Measurements from ENCODE around the gene EEF1AKMT4.

The EEF1AKMT4 gene

DNA sequence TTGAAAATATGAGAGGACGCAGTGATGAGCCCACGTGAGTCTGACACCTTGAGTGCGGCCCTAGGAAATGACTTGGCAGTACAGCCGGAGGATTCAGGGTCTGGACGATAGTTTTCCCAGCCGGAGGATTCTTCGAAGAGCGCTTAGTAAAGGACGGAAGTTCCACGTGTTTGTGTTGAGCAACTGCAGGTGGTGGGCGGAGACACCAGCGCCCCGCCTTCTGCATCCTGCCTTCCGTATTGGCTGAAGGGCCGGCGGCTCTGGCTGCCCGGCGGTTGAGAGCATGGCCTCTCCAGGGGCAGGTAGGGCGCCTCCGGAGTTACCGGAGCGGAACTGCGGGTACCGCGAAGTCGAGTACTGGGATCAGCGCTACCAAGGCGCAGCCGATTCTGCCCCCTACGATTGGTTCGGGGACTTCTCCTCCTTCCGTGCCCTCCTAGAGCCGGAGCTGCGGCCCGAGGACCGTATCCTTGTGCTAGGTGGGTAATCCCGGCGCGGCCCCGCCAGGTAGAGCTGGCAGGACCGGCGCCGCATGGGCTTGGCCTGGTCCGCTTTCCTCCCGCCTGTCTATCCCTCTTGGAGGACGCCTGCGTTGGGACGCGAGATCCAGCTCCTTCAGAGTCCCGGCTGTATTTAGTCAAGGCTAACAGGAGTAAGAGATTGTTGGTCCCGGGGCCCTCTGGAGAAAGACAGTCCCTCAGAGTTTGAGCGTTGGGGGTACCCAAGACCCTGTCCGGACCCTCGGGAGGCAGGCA lies at the start of gene EEF1AKMT4:
EEF1AKMT4 (plus strand) TSS at position 261 of the 755 bp plus-strand sequence; CDS start at position 284, 23 bp downstream.
- peak; percentile 98 for DNase-seq

DNA sequence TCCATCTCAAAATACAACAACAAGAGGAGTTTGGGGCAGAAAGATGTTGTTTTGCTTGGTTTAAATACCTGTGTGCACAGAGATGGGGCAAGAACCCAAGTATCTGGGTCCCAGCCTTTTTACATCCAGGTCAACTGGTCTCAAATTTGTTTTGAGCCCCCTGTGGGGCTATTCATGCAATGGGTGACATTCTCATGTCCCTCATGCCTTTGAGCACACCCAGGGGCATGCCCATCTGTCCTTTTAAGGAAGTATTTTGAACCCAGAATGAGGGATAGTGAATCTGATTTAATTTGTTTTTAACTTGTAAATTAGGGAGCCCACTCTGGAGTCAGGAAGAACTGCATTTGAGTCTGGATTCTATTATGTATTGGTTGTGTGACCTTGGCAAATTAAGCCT lies 48.6 kb upstream of the EEF1AKMT4 start:
- no peak for DNase-seq

DNA sequence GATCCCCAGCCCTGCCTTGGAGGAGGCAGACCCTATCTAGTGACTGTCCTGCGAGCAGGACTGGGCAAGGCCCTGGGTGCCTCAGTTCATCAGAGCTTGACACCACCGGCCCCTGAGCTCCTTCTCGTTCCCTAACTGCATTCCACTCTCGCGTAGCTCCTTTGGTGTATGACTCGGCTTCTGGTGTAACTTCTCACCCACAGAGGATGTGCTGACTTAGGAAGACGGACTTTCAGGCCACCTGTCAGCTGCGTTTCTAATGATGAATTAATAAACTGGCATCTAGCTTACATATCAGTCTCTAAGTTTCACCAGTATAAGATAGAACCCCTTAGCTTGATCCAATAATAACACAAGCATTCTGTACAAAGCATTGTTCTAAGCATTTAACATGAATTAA lies 45.9 kb upstream of the EEF1AKMT4 start:
- no peak for DNase-seq

DNA sequence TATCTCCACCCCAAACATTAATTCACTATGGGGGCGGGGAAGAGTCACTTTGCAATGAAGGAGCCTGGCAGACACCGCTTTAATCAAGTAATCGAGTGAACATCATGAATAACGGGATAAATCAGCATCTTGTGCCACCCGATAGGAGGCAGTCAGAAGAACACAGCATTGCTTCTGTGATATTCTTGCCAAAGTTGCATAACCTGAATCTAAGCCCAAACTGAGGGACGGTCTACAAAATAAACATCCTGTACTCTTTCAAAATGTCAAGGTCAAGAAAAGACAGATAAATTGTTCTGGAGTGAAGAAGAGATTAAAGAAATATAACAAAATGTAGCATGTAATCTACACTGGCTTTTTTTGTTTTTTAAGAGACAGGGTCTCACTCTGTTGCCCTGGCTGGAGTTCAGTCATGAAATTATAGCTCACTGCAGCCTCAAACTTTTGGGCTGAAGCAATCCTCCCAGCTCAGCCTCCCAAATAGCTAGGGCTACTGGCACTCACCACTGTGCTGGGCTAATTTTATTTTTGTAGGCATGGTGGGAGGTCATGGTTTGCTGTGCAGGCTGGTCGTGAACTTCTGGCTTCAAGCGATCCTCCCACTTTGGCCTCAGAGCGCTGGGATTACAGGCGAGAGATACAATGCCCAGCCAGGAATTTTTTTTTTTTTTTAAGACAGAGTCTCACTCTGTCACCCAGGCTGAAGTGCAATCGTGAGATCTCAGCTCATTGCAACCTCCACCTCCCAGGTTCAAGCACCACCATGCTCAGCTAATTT lies 40.1 kb upstream of the EEF1AKMT4 start:
- no peak for DNase-seq

DNA sequence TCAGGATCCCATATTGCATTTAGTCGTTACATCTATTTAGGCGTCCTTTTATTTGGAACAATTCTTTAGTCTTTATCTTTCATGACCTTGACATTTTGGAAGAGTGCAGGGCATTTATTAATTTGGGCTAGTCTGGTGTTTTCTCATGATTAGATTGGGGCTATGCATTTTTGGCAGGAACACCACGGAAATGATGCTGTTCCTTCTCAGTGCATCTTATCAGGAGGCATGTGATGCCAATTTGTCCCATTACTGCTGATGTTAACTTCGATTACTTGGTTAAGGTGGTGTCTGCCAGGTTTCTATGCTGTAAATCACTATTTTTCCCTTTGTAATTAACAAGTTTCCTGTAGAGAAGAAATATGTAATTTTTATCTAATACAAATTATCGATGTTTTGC lies 38.2 kb upstream of the EEF1AKMT4 start:
- DNase-seq: no peak

DNA sequence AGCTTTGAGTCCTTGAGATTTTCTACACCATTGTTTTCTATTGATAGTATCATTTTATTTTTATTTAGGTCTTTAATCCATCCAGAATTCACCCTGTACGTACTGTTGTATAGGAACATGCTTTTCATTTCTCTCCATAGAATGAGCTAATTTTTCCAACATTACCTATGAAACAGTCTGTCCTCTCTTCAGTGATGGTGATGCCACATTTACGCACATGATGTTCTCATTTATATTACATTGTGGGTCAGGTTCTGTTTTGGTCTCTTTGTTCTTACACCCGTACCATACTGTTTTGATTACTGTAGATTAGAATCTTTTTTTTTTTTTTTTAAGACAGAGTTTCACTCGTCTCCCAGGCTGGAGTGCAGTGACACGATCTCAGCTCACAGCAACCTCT lies 37.8 kb upstream of the EEF1AKMT4 start:
- DNase-seq: no peak

DNA sequence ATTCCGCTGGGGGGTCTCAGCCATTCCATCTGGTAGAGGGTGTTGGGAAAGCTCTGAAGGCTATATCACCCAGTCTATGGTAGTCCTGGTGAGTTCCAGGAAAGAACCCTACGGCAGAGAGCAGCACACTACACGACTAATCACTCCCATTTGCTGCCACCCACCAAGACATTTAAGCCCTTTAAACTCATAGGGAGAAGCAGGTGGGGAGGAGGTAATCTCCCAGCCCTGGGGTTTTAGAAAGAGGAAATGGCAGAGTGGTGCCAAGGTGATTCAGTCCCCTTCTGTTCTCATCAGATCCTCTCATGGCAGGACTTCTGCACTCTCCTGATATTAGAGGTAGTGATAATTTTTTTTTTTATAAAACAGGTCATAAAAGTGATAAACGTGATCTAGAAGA lies 30.7 kb upstream of the EEF1AKMT4 start:
- DNase-seq: no peak

DNA sequence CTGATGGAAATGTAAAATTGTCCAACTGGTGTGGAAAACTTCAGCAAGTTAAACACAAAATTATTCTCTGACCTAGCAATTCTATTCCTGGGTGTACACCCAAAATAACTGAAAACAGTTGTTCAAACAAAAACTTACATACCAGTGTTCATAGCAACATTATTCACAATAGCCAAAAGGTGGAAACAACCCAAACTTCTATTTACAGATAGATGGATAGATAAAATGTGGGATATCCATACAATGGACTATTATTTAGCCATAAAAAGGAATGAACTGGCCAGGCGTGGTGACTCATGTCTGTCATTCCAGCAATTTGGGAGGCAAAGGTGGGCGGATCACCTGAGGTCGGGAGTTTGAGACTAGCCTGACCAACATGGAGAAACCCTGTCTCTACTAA lies 27.0 kb upstream of the EEF1AKMT4 start:
- DNase-seq: no peak

DNA sequence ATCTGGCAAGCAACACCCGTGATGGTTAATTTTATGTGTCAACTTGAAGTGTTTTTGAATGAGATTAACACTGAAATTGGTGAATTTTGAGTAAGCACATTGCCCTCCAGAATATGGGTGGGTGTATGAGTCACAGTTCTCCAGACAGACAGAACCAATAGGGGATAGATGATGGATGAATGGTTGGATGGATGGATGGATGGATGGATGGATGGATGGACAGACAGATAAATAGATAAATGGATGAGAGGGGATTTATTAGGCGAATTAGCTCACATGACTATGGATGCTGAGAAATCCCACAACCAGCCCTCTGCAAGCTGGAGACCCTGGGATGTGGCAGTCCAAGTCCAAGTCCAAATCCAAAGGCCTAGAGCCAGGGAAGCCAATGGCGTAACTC lies 25.5 kb upstream of the EEF1AKMT4 start:
- no peak for DNase-seq

DNA sequence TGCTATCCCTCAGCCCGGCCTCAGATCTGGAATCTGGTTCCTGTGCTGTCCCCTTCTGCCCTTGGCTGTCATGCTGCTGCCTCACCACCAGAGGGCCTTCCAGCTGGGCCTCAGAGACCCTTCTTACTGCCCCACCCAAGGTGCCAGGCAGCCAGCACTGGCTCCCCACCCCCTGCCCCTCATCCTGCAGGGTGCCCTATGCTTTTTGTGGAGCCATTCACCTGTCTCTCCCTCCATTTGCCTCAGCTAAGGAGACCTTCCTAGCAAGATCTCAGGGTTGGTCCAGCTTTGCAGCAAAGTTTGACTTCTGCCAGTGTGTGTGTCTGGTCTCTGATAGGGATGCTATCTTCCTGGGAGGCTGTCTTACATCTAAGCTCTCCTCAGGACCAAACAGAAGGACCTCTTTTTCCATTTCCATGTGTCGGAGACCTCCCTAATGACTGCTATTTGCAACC lies 22.0 kb upstream of the EEF1AKMT4 start:
- peak; percentile 63 for DNase-seq

DNA sequence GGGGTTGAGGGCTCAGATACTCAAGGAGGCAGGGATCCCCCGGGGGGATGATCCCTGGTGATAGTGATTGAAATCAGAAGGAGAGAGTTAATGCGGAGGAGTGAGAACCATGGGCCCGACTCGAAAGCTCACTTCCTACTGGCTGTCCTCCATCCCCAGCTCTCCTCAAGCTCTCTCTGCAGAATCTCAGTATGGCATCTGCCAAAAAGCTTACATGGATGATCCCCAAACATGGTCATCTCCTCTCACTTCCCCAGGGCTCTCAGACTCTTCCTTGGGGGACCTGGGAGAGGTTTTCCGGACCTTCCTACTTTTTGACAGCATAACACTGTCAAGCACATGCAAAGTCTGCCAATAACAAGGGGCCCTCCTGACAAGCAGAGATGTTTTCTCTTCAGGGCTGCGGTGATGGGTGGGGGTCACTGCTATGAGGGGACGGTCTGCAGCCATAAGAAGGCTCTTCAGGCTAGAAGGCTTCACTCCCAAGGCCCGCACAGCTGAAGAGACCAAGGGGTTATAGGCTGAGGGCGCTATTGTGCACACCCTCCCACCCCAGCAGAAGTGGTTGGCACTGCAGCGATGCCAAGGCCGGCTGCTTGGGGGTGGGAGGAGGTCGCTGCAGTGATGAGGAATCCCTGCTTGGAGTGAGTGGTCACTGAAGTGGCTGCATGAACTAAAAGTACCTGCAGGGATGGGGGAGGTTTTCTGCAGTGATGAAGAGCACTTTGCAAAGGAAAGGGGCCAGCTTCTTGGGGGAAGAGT lies 20.9 kb upstream of the EEF1AKMT4 start:
- DNase-seq: no peak

DNA sequence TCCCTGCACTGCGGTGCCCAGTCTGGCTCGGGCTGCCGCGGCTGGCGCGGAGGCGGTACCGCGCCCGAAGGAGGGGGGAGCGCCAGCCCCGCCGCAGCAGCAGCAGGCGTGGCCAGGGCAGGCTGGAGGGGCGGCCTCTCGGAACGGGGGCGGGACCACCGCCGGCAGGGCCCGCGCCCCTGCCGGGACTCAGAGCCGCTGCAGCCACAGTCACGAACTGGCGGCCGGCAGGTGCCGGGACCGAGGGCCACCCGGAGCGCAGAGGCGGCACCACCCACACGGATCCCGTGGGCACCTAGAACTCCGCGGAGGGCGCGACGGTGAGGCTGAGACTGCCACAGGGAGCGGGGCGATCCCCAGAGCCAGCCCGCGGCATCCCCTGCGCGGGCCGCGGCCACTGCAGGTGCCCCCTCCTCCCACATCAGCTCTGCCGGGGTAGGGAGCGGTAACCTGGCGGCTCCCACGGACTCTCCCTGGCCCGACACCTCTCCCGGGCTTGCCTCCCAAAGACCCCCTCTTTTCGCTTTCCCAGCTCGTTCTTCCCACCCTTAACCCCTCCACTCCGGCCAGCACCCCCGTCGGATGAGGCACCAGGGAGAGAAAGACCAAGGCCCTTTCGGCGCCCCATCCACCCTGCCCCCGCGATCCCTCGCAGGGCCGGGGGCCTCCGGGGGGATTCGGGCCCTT lies 19.9 kb upstream of the EEF1AKMT4 start, which contains the start of gene VWA5B2:
VWA5B2 (plus strand) TSS at position 192 of the 687 bp plus-strand sequence. CDS start 944 bp downstream, outside the sequence.
- peak; percentile 79 for DNase-seq

DNA sequence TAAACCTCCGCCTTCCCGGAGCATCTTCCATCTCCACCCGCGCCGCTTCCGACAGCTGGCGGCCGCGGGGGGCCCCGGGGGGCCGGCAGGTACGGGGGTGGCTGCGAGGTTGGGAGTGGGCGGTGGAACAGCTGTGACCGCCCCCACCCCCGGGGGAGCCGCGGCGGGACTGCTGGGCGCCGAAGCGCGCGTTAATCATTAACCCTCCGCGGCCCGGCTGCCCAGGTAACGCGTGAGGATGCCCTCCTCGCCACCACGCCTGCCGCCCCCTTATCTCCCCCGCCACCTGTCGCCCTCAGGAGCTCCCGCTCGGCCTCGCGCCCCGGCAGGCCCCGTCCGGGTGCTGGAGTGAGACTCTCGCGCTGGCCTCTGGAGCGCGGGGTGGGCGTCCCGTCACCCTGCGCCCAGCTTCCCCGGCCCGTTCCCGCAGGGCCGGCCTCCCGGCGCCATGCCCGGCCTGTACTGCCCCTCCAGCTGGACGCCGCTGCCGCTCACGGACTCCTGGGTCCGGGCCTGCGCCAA lies 19.3 kb upstream of the EEF1AKMT4 start:
- no peak for DNase-seq

DNA sequence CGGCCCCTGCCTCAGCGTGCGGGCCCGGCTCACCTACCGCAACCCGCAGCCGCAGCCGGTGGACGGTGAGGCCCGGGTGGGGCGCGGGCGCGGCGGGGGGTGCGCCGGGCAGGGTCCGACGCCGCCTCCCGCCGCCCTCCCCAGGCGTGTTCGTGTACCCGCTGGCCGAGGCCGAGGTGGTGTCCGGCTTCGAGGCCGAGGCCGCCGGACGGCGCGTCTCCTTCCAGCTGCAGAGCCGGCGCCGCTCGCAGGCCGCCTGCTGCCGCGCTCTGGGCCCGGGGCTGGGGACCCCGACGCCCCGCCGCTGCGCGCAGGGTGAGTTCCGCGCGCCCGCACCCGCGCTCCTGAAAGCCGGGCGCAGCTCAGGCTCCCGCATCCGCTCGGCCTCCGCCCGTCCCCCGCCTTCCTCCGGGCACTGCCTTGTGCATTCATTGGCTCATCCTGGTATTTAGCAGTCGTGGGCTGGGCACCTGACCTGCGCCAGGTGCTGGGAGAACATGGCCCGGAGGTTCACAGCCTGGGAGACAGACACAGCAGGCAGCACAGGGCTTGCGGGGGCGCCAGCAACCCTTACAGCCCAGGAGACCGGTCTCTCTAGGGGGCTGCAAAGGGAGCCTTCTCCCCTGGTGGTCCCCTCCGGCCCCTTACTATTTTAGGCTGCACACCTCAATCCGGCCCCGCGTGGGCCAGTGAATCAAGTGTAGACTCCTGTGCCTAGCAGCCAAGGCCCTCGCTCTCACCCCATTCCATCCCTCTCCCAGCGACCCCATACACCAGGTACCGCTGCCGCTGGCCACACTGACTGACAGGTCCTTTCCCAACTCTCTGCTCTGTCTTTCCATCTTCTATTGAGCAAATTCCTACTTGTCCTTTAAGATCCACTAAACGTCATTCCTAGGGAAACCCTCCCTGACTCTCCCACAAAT lies 18.6 kb upstream of the EEF1AKMT4 start:
- DNase-seq: no peak

DNA sequence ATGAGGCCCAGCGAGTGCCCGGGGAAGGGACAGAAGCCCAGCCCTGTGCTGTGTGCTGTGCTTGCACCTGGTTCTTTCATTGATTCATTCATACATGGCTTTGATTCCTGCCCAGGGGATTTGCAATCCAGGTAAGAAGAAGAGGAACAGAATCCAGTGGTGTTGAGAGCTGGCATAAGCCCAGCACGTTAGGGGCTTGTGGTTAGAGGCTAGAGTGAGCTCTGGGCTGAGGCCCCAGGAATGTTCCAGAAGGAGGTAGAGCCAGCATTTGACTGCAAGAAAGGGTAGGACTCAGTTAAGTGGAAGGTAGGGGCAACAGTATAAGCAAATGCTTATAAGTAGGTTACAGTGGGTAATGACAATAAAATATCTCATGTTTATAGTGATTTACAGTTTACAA lies 17.8 kb upstream of the EEF1AKMT4 start:
- DNase-seq: no peak

DNA sequence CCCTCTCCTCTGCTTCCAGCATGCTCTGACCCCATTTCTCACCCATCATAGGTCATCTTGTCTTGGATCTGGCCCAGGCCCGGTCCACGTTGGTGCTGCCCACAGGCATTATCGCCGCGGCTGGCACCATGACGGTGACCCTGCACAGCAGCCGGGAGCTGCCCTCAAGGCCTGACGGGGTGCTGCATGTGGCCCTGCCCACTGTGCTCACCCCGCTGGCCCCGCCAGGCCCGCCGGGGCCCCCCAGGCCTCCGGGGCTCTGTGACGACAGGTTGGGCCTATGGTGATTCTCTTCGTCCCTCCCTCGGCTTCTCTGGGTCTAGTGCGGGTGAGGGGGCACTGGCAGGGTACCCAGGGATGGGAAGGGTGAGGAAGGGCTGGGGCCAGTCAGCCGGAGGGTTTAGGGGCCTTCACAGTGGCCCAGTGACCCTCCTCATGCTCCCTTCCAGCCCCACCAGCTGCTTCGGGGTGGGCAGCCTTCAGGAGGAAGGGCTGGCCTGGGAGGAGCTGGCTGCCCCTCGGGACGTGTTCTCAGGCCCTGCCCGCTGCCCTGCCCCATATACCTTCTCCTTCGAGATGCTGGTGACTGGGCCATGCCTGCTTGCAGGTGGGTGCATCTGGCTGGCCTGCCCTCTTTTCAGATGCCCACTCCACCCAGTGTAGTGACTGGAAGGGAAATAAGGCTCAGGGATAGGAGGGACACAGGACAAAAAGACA lies 16.2 kb upstream of the EEF1AKMT4 start:
- DNase-seq: no peak

DNA sequence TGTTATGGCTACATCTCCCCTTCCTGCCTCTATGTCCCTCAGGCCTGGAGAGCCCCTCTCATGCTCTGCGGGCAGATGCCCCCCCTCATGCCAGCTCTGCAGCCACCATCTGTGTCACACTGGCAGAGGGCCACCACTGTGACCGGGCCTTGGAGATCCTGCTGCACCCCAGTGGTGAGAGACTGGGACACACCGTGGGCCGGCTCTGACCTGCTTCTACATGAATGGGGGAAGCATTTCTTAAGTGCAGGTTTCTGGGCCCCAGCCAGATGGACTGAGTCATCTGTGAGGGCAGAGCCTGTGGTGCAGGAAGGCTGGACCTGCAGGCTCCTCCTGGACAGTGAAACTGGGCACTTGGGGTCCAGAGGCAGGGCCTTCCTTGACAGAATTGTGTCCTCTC lies 15.2 kb upstream of the EEF1AKMT4 start:
- DNase-seq: no peak

DNA sequence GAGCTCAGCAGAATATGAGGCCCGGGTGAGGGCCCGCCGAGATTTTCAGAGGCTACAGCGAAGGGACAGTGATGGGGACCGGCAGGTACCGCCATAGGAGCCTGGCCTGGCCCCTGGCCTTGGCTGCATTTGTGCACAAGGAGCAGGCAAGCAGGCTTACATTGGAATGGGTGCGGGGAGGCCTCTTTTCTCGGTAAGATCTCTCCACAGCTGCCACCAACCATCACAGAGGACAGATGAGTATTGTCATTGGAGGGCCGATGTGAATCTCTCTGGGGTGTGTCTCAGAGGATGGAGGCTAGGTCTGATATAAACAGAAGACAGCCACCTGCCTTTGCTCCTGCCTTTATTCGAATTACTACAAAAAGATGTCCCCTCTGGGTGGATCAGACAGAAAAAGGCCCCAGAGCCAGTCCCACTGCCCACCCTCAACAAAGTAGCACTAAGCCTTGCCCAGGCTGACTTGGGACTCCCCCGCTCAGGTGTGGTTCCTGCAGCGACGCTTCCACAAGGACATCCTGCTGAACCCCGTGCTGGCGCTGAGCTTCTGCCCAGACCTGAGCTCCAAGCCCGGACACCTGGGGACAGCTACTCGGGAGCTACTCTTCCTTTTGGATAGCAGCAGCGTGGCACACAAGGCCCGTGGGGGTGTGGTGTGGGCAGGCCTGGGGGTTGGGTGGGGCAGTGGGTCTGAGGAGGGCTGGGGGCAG lies 14.6 kb upstream of the EEF1AKMT4 start:
- DNase-seq: no peak

DNA sequence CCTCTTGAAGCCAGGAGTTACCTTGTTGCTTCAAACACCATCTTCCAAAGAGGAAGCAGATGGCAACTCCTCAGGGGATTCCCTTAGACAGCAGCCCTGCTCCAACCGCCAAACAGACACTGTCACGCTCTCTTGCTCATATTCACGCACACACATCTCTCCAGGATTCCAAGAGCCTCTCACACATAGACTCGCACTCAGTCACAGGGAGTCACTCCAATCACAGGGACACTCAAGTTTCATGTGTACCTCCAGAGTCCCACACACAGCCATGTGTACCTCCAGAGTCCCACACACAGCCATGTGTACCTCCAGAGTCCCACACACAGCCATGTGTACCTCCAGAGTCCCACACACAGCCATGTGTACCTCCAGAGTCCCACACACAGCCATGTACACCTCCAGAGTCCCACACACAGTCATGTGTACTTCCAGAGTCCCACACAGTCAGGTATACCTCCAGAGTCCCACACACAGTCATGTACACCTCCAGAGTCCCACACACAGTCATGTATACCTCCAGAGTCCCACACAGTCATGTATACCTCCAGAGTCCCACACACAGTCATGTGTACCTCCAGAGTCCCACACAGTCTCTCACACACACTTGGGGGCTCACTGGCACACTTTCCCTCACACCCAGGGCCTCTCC lies 14.0 kb upstream of the EEF1AKMT4 start:
- DNase-seq: no peak
